Panc1 (cell line): ENCODE results near the gene TTF2. TPM values are rescaled to one million over a fixed set of nuclear protein-coding genes. Genes with fewer than 3 reads are reported as not detected.
"Not testable (repeated sequence)": the region's sequence is repeated elsewhere in the genome, so short reads cannot be mapped to it uniquely, and the experiment has no call there.

Experiments used
- ATAC-seq: fragments of 200-7000 bp; cut with Tn5 transposase; 2 replicates; pipeline ENCODE4 v1.9.1; 2020; ENCODE audit warnings: mild to moderate bottlenecking, moderate library complexity
- BruUV-seq: library from RNA; stranded (reverse); fragments of 400-500 nt; replicated peaks from 2 replicates; lab custom pipeline; 2021; lab: Mats Ljungman, UMichigan
- CTCF ChIA-PET: fragments of 300-600 bp; sonication (Branson Sonifier 250); formaldehyde crosslinking; loops from one replicate; lab custom pipeline; 2022; ENCODE audit warnings: antibody characterized with exemption; lab: Charles Lee
- POLR2A ChIA-PET: fragments of 300-600 bp; sonication (Branson Sonifier 250); formaldehyde crosslinking; loops from one replicate; lab custom pipeline; 2022; ENCODE audit warnings: antibody characterized with exemption; lab: Charles Lee
- DNase-seq: peaks from one replicate; pipeline ENCODE4 v3.0.0-alpha.2; 2010; ENCODE audit warnings: low read depth, low spot score
- H3K27ac ChIP-seq: 2 replicates; pipeline ENCODE4 v1.5.1; 2011; ENCODE audit warnings: mild to moderate bottlenecking, low read length, inconsistent platforms
- H3K27me3 ChIP-seq: fragments of 200-500 bp; sonication (Bioruptor generic); 2 replicates; pipeline ENCODE4 v1.6.0; 2014; ENCODE audit warnings: low read length, inconsistent platforms; ENCODE audit not compliant: control insufficient read depth, insufficient read depth
- H3K36me3 ChIP-seq: fragments of 200-500 bp; sonication (Bioruptor generic); 2 replicates; pipeline ENCODE4 v1.5.1; 2014; ENCODE audit warnings: inconsistent platforms, mild to moderate bottlenecking, low read length, moderate library complexity; ENCODE audit not compliant: control insufficient read depth, insufficient read depth
- H3K4me1 ChIP-seq: 2 replicates; pipeline ENCODE4 v1.5.1; 2011; ENCODE audit warnings: inconsistent platforms, mild to moderate bottlenecking, low read length, moderate library complexity; ENCODE audit not compliant: control insufficient read depth, insufficient read depth
- H3K4me3 ChIP-seq, 2 experiments: 2 replicates each; pipeline ENCODE4 v1.5.1; 2011 to 2012; ENCODE audit warnings: low read depth in 2 of 2, low read length in 2 of 2, mild to moderate bottlenecking in 2 of 2, inconsistent platforms in 1 of 2, moderate library complexity in 1 of 2
- H3K9me3 ChIP-seq: fragments of 200-500 bp; sonication (Bioruptor generic); 2 replicates; pipeline ENCODE4 v1.5.1; 2014; ENCODE audit warnings: low read depth, mild to moderate bottlenecking, inconsistent platforms, low read length, moderate library complexity; ENCODE audit not compliant: control insufficient read depth, insufficient read depth
- CTCF ChIP-seq: fragments of 450-650 bp; IDR thresholded peaks from 2 replicates; pipeline ENCODE4 v1.5.1; 2017; ENCODE audit warnings: mild to moderate bottlenecking
- POLR2AphosphoS5 ChIP-seq: IDR thresholded peaks from 2 replicates; pipeline ENCODE4 v1.6.1; 2012; ENCODE audit warnings: mild to moderate bottlenecking, low read depth, low read length, moderate library complexity
- REST ChIP-seq, 2 experiments: IDR thresholded peaks; 2 replicates each; pipeline ENCODE4 v1.6.1; 2011 to 2012; ENCODE audit warnings: low read depth in 2 of 2, control low read depth in 1 of 2, low read length in 1 of 2, mild to moderate bottlenecking in 1 of 2, moderate library complexity in 1 of 2; ENCODE audit not compliant: insufficient read depth in 1 of 2
- SIN3A ChIP-seq: IDR thresholded peaks from 2 replicates; pipeline ENCODE4 v1.6.1; 2012; ENCODE audit warnings: low read depth, mild to moderate bottlenecking, low read length, moderate library complexity, borderline replicate concordance; ENCODE audit not compliant: insufficient read depth
- TCF7L2 ChIP-seq: IDR thresholded peaks from 2 replicates; pipeline ENCODE4 v1.6.1; 2011; ENCODE audit warnings: mild to moderate bottlenecking, low read depth, low read length, inconsistent platforms
- in situ Hi-C: cut with HindIII; loops from 2 replicates; pipeline ENCODE4 v1.10.0; 2016; ENCODE audit warnings: low sequenced_read_pairs, low pct_unique_long_range_greater_than_20kb
- intact Hi-C: fragments of 100-400 bp; cut with micrococcal nuclease; formaldehyde crosslinking; loops from one replicate; pipeline ENCODE4 v1.10.0; 2022; ENCODE audit not compliant: unreplicated experiment
- total RNA-seq: library from RNA; stranded (reverse); gene quantifications from one replicate; pipeline ENCODE4 v1.2.1, GENCODE V29; 2021; ENCODE audit not compliant: unreplicated experiment

TTF2 gene
- total RNA-seq, 1 experiment from 2014 or later: 32.7 TPM

GRCh38 chr1:117098287-117098890, 38.3 kb downstream of the TTF2 start:
- Histone ChIP-seq H3K4me3 (no peak overlapping the region), H3K4me1 (no peaks in the 10 kb centered on the region), H3K36me3 (peaks cover 3% of the 10 kb centered on the region; the same call in 1 of the 2 replicates), H3K27ac (no peak overlapping the region), H3K27me3 (no peaks in the 10 kb centered on the region), H3K9me3 (no peaks in the 10 kb centered on the region)
- in situ Hi-C loops: no loop called here
- ChIA-PET CTCF (no interaction called here), POLR2A (no interaction called here)
- no peak for ATAC-seq
- DNase-seq: no peak
- no TSS peak for BruUV-seq
- no peak for TF ChIP-seq TCF7L2
- no peak for TF ChIP-seq CTCF
- TF ChIP-seq POLR2AphosphoS5: no peak
- TF ChIP-seq REST (IDR thresholded peaks at IDR 0.05; ENCODE audit: insufficient read depth in 1 of 2, low read depth in 2 of 2, low read length in 1 of 2): no peak
- no peak for TF ChIP-seq SIN3A
- intact Hi-C loops: no loop called here

- no peak for DNase-seq
- ChIA-PET CTCF (no interaction called here), POLR2A (no interaction called here)
- BruUV-seq: no TSS peak
- no peaks in the 10 kb centered on the region for H3K9me3 ChIP-seq
- H3K27me3 ChIP-seq: no peaks in the 10 kb centered on the region
- H3K4me3 ChIP-seq: no peak overlapping the region
- in situ Hi-C loops: no loop called here
- no peaks in the 10 kb centered on the region; the same call in 1 of the 2 replicates for H3K36me3 ChIP-seq
- no peak for TF ChIP-seq CTCF
- TF ChIP-seq SIN3A: no peak
- no peak for TF ChIP-seq POLR2AphosphoS5
- no peak for TF ChIP-seq REST (IDR thresholded peaks at IDR 0.05; ENCODE audit: insufficient read depth in 1 of 2, low read depth in 2 of 2, low read length in 1 of 2)
- H3K4me1 ChIP-seq: no peaks in the 10 kb centered on the region
- ATAC-seq: no peak
- intact Hi-C loops: no loop called here
- no peak overlapping the region for H3K27ac ChIP-seq
These were observed 41.2 kb downstream of the TTF2 start for GRCh38 chr1:117101334-117101733.

- CTCF ChIA-PET, intact Hi-C loops, in situ Hi-C loops, ATAC-seq, DNase-seq, H3K4me3 ChIP-seq, H3K4me1 ChIP-seq, BruUV-seq, H3K36me3 ChIP-seq, H3K27me3 ChIP-seq, H3K9me3 ChIP-seq, POLR2A ChIA-PET, H3K27ac ChIP-seq: not testable (repeated sequence)
These were observed 41.7 kb downstream of the TTF2 start for GRCh38 chr1:117101858-117102257.
